NOMO-1 (cell line): Measurements from ENCODE around the gene HNRNPM.

Source experiments
- DNase-seq, 2 experiments: peaks; one replicate each; lab custom pipeline; 2025; ENCODE audit not compliant: unreplicated experiment in 2 of 2; lab: John Stamatoyannopoulos, UW

HNRNPM gene

DNA sequence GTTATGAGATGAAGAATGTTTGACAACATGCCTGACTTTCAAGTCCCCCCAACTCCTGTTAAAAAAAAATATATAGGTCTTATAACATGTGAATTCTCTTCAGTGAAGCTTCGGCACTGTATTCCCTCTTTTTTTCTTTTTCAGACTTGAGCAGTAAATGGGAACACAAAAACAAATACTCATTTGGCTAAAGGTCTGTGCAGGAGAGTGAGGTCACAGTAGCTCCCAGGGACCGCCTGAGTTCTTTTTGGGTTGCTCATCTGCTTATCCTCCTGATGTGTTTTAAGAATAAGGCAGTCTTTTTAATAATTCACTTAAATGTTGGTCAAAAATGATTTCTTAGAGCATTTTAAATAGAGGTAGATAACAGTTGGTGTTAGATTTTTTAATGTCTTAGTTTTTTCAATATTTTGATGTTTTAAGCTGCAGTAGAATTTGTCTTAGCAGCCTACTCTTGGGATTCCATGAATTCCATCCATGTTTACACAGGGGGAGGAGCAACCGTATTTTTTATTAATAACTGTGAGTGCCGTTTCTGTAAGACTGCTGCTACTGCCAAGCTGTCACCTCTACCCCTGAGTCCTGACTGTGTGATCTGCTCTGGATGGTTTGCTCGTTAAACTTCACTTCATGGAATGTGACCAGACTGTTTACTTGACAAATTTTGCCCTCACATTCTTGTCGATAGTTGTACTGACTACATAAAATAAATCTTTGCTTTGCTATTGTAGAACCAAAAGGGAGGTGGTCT, 14.9 kb downstream of the HNRNPM start:
- DNase-seq = no peak

- no peak for DNase-seq
Observed at GRCh38 chr19:8460516-8461298, 15.9 kb downstream of the HNRNPM start.

DNA sequence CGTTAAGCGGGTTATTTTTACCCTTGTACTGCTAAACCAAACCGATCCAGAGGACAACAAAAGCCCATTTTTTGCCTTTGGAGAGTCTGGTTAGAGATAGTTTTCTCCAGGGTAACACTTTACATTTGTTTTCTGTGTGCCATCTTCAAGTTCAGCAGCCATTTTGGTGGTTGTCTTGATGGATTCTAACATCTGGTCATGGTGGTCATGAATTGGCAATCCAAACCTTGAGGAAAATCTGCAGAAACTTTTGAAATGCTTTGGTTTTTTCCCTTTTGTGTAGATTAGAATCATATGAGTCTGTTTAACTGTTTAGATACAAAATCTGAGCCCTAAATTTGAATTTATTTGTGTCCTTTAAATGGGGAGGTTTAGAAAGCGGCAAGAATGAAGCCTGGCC, 16.6 kb downstream of the HNRNPM start:
- no peak for DNase-seq

- no peak for DNase-seq
Observed at GRCh38 chr19:8461891-8462290, 17.1 kb downstream of the HNRNPM start.

DNA sequence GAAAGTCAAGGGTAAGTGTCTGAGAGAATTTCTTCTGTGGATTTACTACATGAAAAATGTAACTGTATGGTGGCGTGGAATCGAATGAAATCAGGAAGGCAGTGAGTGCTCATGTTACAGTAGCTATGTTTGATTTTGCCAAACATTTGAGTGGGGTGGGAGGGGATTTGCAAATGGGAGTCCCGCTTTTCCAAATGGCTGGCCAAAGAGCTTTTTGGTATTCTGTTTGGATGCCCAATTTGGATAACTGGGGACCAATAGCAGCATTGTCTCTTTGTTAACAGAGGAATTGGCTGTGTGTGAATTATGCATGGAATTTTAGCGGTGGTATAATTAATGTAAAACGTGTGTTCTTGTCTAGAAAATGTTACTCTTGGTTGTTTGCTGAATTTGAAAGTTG, 17.8 kb downstream of the HNRNPM start:
- no peak for DNase-seq

DNA sequence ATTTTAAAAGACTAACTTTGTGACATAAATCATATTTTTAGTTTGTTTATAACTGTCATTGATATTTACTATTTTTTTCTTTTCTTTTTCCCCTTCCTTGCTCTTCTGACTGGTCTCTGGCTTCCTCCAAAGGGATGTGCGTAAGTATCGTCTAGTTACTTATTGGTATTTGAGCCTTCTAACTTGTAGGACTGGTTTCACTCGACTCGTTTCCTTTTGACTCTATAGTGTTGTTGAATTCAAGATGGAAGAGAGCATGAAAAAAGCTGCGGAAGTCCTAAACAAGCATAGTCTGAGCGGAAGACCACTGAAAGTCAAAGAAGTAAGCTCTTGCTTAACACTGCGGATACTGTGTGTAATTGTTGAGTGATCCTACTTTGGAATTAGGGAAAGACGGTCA, 18.6 kb downstream of the HNRNPM start:
- no peak for DNase-seq

- DNase-seq = no peak
Observed at GRCh38 chr19:8466018-8466417, 21.2 kb downstream of the HNRNPM start.

- DNase-seq = no peak
Observed at GRCh38 chr19:8468124-8468523, 23.3 kb downstream of the HNRNPM start.

DNA sequence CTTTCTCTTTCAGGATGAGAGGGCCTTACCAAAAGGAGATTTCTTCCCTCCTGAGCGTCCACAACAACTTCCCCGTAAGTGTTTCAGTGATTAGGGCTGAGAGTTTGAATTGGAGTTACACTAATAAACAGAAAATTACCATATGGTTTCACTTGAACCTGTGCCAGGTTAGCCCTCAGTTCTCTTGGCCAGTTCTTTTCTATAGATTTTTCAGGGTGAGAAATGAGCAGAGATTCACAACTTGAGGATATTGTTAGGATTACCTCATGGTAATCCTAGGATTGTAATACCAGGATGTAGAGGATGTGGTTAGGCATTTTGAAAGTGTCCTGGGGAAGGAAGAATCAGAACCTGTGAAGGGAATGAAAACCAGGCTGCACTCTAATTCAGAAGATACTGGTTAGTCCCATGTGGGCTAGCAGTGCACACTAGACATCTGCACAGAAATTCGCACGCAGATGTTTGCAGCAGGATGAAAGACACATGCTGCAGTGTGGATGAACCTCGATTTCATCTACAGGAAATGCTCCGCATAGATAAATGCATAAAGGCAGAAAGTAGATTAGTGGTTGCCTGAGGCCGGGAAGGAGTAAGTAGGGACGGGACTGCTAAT, 24.1 kb downstream of the HNRNPM start:
- no peak for DNase-seq

GRCh38 chr19:8469613-8470368, 25.0 kb downstream of the HNRNPM start:
- DNase-seq = no peak

DNA sequence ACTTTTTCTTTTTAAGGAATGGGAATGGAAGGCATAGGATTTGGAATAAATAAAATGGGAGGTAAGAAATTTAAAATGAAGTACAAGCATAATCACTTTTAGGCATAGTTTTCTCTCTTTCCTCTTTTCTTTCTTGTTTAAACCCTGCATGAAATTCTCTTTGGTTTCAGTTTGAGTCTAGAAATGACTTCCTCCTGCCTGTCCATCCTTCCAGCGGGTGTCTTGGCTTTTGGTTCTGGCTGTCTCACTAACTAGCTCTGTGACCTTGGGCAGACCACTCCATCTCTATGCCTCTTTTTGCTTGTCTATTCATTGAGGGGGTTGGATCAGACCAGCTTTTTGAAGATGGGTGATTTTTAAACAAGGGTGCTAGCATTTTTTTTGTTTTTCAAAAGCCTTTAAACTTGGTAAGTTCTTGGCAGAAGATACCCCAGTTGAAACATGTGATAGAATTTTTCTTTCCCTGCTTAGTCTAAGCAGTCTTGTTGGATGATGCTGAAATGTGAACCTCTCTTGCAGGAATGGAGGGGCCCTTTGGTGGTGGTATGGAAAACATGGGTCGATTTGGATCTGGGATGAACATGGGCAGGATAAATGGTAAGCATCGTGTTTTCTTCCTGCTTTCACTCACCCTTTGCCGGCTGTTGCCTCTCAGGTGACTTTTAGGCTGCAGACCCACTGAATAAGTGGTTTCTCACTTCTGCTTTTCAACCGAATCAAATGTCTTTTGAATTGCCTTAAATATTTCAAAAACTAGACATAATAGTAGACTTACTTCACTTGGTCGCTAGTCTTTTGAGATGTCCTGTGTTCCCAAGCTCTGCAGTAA, 29.1 kb downstream of the HNRNPM start:
- DNase-seq = peak; percentile 41 to 83

- DNase-seq = no peak
Observed at GRCh38 chr19:8475005-8475404, 30.2 kb downstream of the HNRNPM start.

GRCh38 chr19:8476524-8476923, 31.7 kb downstream of the HNRNPM start:
- no peak for DNase-seq

GRCh38 chr19:8477889-8478288, 33.1 kb downstream of the HNRNPM start:
- DNase-seq = no peak

GRCh38 chr19:8478598-8478997, 33.8 kb downstream of the HNRNPM start:
- no peak for DNase-seq

DNA sequence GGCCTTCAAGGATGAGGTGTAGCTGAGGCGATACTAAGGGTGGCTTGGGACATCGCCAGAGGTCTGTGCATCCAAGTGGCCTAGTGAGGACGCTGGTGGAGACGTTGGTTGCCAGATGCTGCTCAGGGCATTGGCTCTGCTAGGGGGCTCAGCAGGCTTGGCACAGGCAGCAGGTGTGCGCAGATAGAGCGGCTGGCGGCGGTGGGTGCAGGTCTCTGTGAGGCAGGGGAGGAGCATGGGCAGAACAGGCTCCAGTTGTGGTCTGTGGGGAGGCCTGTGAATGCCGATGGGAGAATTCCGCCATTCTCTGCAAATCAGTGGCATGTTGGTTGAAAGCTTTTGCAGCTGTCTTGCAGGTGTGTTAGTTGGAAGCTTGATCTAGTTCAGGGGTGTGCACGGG, 36.4 kb downstream of the HNRNPM start:
- no peak for DNase-seq

DNA sequence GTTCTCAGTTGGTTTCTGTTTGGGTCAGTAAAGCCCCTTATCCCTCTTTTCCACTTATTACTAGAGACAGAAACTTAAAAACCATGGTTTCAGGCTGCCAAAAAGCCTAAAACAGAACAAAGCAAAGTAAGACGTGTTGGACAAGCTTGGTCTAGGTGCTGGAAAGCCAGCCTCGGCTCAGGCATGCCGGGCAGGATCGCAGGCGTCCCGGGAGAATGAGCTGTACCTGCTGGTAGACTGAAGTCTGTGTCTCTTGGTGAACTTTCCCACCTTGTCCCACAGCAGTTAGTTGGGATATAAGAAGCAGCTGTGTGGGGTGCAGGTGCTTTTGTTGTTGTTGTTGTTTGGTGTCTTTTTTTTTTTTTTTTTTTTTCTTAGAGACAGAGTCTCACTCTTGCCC, 36.8 kb downstream of the HNRNPM start:
- no peak for DNase-seq

- no peak for DNase-seq
Observed at GRCh38 chr19:8482696-8483095, 37.9 kb downstream of the HNRNPM start.

DNA sequence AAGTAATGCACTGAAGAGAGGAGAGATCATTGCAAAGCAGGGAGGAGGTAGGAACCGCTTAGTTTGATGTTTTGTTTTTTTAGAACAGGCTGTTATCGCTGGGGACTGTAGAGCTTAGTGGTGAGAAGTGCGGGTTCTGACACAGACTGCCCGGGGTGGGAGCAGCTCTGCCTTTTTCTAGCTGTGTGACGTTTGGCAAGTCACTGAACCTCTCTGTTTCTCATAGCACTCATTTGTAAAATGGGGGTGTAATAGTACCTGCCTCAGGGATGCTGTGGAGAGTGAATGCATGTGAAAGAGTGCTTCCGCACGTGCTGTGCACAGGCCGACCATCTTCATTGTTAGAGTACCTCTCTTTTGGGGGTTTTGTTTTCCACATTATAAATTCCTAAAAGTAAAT, 38.4 kb downstream of the HNRNPM start:
- DNase-seq = no peak

DNA sequence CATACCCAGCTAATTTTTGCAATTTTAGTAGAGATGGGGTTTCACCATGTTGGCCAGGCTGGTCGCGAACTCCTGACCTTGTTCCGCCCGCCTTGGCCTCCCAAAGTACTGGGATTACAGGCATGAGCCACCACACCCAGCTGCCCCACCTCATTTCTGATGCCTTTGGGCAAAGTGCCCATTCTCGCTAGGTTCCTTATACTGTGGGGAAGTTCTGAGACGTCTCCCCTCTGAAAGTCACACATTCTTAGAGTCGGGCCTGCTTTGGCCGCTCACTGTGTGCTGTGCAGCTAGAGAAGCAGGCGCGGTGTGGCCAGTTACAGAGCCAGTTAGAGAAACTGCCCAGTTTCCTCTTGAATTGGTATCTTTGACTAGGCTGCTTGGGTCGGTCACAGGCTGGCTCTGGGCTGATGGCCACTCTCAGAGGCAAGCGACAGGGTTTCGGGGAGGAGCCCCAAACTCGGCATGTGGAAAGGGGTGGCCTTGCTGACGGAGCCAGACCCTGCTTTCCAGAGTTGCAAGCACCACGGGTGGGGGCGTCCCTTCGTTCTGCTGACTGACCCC, 39.6 kb downstream of the HNRNPM start:
- no peak for DNase-seq
